ENCODE data around the gene SERPIND1. TPM values are rescaled to one million over a fixed set of nuclear protein-coding genes. Genes with fewer than 3 reads are reported as not detected.

SERPIND1 gene
- total and polyA plus RNA-seq, 2 of the 8 experiments (the other 6 are each of a cell fraction or from before 2014, with no cell fraction given) = not detected

DNA sequence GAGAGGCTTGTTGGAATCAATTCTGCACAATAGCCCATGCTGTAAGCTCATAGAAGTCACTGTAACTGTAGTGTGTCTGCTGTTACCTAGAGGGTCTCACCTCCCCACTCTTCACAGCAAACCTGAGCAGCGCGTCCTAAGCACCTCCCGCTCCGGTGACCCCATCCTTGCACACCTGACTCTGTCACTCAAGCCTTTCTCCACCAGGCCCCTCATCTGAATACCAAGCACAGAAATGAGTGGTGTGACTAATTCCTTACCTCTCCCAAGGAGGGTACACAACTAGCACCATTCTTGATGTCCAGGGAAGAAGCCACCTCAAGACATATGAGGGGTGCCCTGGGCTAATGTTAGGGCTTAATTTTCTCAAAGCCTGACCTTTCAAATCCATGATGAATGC is 13.3 kb downstream of the SERPIND1 start:
- no peak overlapping the region for H2BK20ac ChIP-seq (ENCODE audit: low read length)
- no peak overlapping the region for H3K14ac ChIP-seq (ENCODE audit: insufficient read length)
- no peak overlapping the region for H3K9ac ChIP-seq (replicated peaks in 1 of 4; ENCODE audit: extremely low read depth in 1 of 4, low read depth in 3 of 4, low read length in 3 of 4)
- H3K36me3 ChIP-seq (ENCODE audit: control insufficient read depth in 2 of 4, insufficient read depth in 4 of 4, low read length in 3 of 4) = no peaks in the 10 kb centered on the region
- H2BK12ac ChIP-seq (ENCODE audit: low read depth, low read length) = no peak overlapping the region
- no peaks in the 10 kb centered on the region for H3K79me1 ChIP-seq (ENCODE audit: low read depth, low read length)
- no peaks in the 10 kb centered on the region for H3K79me2 ChIP-seq (ENCODE audit: control insufficient read depth in 1 of 2, insufficient read depth in 2 of 2, low read length in 2 of 2)
- no peak overlapping the region for H3K4ac ChIP-seq (replicated peaks; ENCODE audit: insufficient read length, low read depth, low read length)
- peaks cover 0 to 4% of the 10 kb centered on the region in 2 experiments for H4K20me1 ChIP-seq (replicated peaks in 1 of 2; ENCODE audit: control insufficient read depth in 1 of 2, insufficient read depth in 2 of 2, low read length in 2 of 2)
- 100% methylated on average over 4 of the region's 4 CpGs; no CpG with 5 or more reads in 1 of the 2 experiments for WGBS, 2 experiments (ENCODE audit: extremely low coverage in 1 of 2, insufficient coverage in 1 of 2, insufficient read length in 1 of 2, insufficient replicate concordance in 2 of 2, low coverage in 1 of 2, low lambda C conversion rate in 2 of 2, missing lambda C conversion rate in 1 of 2)
- no peak overlapping the region for H3K27ac ChIP-seq (ENCODE audit: low read depth, low read length)
- H4K91ac ChIP-seq (replicated peaks; ENCODE audit: insufficient read length, low read length) = no peak overlapping the region
- H3K23me2 ChIP-seq (ENCODE audit: low read depth, low read length) = no peaks in the 10 kb centered on the region
- DNase-seq (ENCODE audit: low read depth in 1 of 2, low spot score in 2 of 2) = no peak
- H3K4me1 ChIP-seq (replicated peaks in 1 of 4; ENCODE audit: control insufficient read depth in 3 of 4, insufficient read depth in 4 of 4, low read length in 3 of 4) = peaks cover 3 to 6% (median 5%) of the 10 kb centered on the region in 4 experiments; a peak in 5 of 7 replicates
- H2AK5ac ChIP-seq (ENCODE audit: low read depth, low read length) = no peak overlapping the region
- H2BK5ac ChIP-seq (ENCODE audit: low read depth, low read length) = no peak overlapping the region
- H4K5ac ChIP-seq (ENCODE audit: insufficient read length, low read depth, low read length) = no peak overlapping the region
- H3K23ac ChIP-seq (ENCODE audit: insufficient read length) = no peak overlapping the region
- H3K18ac ChIP-seq (ENCODE audit: extremely low read depth, low read length) = no peak overlapping the region
- no peak overlapping the region for H4K8ac ChIP-seq (ENCODE audit: extremely low read depth, insufficient read depth, low read length)
- TF ChIP-seq POLR2A (IDR thresholded peaks at IDR 0.05; ENCODE audit: control extremely low read depth in 1 of 2, low read depth in 2 of 2, low read length in 2 of 2) = no peak
- no peak for TF ChIP-seq POLR2AphosphoS5 (IDR thresholded peaks at IDR 0.05; ENCODE audit: low read depth, low read length)
- TF ChIP-seq CHD1 (IDR thresholded peaks at IDR 0.05; ENCODE audit: low read depth, low read length) = no peak
- TF ChIP-seq TAF1 (IDR thresholded peaks at IDR 0.05; ENCODE audit: low read depth, low read length) = no peak
- TF ChIP-seq GABPA (IDR thresholded peaks at IDR 0.05; ENCODE audit: borderline replicate concordance, insufficient read depth, low read length) = no peak
- no peak for TF ChIP-seq EGR1 (IDR thresholded peaks at IDR 0.05; ENCODE audit: borderline replicate concordance, low read depth, low read length)
- TF ChIP-seq ASH2L (IDR thresholded peaks at IDR 0.05; ENCODE audit: low read length) = no peak
- TF ChIP-seq TEAD4 (IDR thresholded peaks at IDR 0.05; ENCODE audit: low read depth, low read length) = no peak
- TF ChIP-seq HDAC6 (IDR thresholded peaks at IDR 0.05; ENCODE audit: low read depth, low read length) = no peak
- no peak for TF ChIP-seq GTF2F1 (IDR thresholded peaks at IDR 0.05; ENCODE audit: borderline replicate concordance, low read depth, low read length)
- TF ChIP-seq KDM4A (IDR thresholded peaks at IDR 0.05; ENCODE audit: low read depth, low read length, severe bottlenecking) = no peak
- no peak for TF ChIP-seq BRCA1 (IDR thresholded peaks at IDR 0.05; ENCODE audit: low read depth, low read length)
- no peak for TF ChIP-seq ZNF274 (IDR thresholded peaks at IDR 0.05; ENCODE audit: borderline replicate concordance, extremely low read depth, low read length)
- no peak for TF ChIP-seq POU5F1 (IDR thresholded peaks at IDR 0.05; ENCODE audit: low read depth, low read length)
- no peak for TF ChIP-seq RXRA (IDR thresholded peaks at IDR 0.05; ENCODE audit: insufficient read depth, low read depth, low read length)
- H3K27me3 ChIP-seq (replicated peaks in 1 of 4; ENCODE audit: control insufficient read depth in 3 of 4, extremely low read depth in 1 of 4, insufficient read depth in 3 of 4, low read length in 3 of 4) = no peaks in the 10 kb centered on the region
- H2AFZ ChIP-seq (ENCODE audit: low read length) = no peak overlapping the region
- no peaks in the 10 kb centered on the region for H3K9me3 ChIP-seq (ENCODE audit: insufficient read depth in 2 of 2, low read depth in 1 of 2, low read length in 1 of 2)
- POLR2A ChIA-PET (ENCODE audit: partially characterized antibody) = no interaction called here
- H3K4me3 ChIP-seq (ENCODE audit: extremely low read depth in 1 of 4, insufficient read depth in 2 of 4, low read depth in 3 of 4, low read length in 4 of 4) = no peak overlapping the region
- no peak overlapping the region for H3K56ac ChIP-seq (replicated peaks; ENCODE audit: insufficient read length, low read depth, low read length)
- no peak overlapping the region for H3K4me2 ChIP-seq (ENCODE audit: insufficient read depth in 1 of 2, low read depth in 2 of 2, low read length in 2 of 2)
- no peak overlapping the region for H2BK120ac ChIP-seq (replicated peaks; ENCODE audit: low read depth, low read length)
- FAIRE-seq = no peak
- CTCF ChIA-PET (ENCODE audit: partially characterized antibody) = interaction anchor here (0.7 to 0.9 kb wide), 2 partner anchors 9 to 83 kb away, joined by 3 read pairs; no protein-coding TSS in a partner anchor
- no peak overlapping the region for H2BK15ac ChIP-seq (ENCODE audit: low read length)

All from H1 (cell line).